HL-60 (cell line): ENCODE measurements around the gene ZNF157.

ENCODE experiments used
- CTCF ChIP-seq: IDR thresholded peaks from one replicate; pipeline ENCODE4 v1.5.1; 2011; ENCODE audit warnings: low read length, control low read depth, inconsistent platforms; ENCODE audit not compliant: insufficient read depth
- GABPA ChIP-seq: IDR thresholded peaks from 2 replicates; pipeline ENCODE4 v1.6.1; 2012; ENCODE audit warnings: low read depth
- POLR2AphosphoS5 ChIP-seq: IDR thresholded peaks from 2 replicates; pipeline ENCODE4 v1.6.1; 2012; ENCODE audit warnings: low read depth
- SPI1 ChIP-seq: IDR thresholded peaks from 2 replicates; pipeline ENCODE4 v1.6.1; 2012; ENCODE audit warnings: low read depth, mild to moderate bottlenecking, borderline replicate concordance
- TF ChIP-seq, protein P1 (sequence below): IDR thresholded peaks from 2 replicates; pipeline ENCODE4 v1.6.1; 2012; ENCODE audit warnings: low read depth; ENCODE audit not compliant: insufficient replicate concordance

GRCh38 chrX:47351706-47352105 lies 18.7 kb upstream of the ZNF157 start:
- TF ChIP-seq CTCF (no peak), POLR2AphosphoS5 (no peak), GABPA (no peak), SPI1 (no peak)
- TF ChIP-seq, protein P1, sequence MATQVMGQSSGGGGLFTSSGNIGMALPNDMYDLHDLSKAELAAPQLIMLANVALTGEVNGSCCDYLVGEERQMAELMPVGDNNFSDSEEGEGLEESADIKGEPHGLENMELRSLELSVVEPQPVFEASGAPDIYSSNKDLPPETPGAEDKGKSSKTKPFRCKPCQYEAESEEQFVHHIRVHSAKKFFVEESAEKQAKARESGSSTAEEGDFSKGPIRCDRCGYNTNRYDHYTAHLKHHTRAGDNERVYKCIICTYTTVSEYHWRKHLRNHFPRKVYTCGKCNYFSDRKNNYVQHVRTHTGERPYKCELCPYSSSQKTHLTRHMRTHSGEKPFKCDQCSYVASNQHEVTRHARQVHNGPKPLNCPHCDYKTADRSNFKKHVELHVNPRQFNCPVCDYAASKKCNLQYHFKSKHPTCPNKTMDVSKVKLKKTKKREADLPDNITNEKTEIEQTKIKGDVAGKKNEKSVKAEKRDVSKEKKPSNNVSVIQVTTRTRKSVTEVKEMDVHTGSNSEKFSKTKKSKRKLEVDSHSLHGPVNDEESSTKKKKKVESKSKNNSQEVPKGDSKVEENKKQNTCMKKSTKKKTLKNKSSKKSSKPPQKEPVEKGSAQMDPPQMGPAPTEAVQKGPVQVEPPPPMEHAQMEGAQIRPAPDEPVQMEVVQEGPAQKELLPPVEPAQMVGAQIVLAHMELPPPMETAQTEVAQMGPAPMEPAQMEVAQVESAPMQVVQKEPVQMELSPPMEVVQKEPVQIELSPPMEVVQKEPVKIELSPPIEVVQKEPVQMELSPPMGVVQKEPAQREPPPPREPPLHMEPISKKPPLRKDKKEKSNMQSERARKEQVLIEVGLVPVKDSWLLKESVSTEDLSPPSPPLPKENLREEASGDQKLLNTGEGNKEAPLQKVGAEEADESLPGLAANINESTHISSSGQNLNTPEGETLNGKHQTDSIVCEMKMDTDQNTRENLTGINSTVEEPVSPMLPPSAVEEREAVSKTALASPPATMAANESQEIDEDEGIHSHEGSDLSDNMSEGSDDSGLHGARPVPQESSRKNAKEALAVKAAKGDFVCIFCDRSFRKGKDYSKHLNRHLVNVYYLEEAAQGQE: no peak
